Measurements from ENCODE around the gene PSME4. TPM values are rescaled to one million over a fixed set of nuclear protein-coding genes. Genes with fewer than 3 reads are reported as not detected.

The PSME4 gene
- polyA plus RNA-seq, 1 donor from 2014 or later = 23.4 TPM

DNA sequence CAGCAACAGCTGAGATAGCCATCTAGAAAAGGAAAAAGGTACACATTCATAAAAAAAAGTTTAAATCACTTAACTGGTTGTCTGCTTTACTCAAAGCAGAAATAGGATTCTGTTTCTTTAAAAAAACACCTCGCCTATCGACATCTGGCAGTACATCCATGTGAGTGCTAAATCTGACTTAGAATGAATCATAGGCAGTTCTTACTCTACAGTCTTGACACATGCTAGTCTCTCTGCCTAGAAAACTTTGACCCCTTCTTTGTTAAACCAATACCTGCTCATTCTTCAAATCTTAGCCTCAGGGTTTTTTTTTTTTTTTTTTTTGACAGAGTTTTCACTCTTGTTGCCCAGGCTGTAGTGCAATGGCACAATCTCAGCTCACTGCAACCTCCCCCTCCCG, 73.9 kb downstream of the PSME4 start:
- Histone ChIP-seq H3K9me3 (ENCODE audit: low read length) (no peaks in the 10 kb centered on the region), H3K4me2 (ENCODE audit: low read length) (no peak overlapping the region), H3K9me2 (ENCODE audit: insufficient read depth, low read length) (no peaks in the 10 kb centered on the region), H3K27ac (ENCODE audit: low read length) (no peak overlapping the region), H3K27me3 (ENCODE audit: insufficient read depth, low read depth, low read length) (no peaks in the 10 kb centered on the region), H3F3A (ENCODE audit: insufficient read depth, low read length, poor library complexity, severe bottlenecking) (no peaks in the 10 kb centered on the region), H3K36me3 (ENCODE audit: insufficient read depth, low read length) (peaks cover 7% of the 10 kb centered on the region), H3K79me2 (replicated peaks; ENCODE audit: insufficient read depth, low read length) (no peaks in the 10 kb centered on the region), H3K9ac (ENCODE audit: low read length) (no peak overlapping the region), H2AFZ (ENCODE audit: low read depth, low read length) (no peak overlapping the region), H4K20me1 (ENCODE audit: insufficient read depth) (no peaks in the 10 kb centered on the region), H3K4me3 (ENCODE audit: low read length) (no peak overlapping the region)
- TF ChIP-seq TAF1 (IDR thresholded peaks at IDR 0.05; ENCODE audit: low read depth) (no peak), SMC3 (conservative IDR thresholded peaks at IDR 0.05; ENCODE audit: poor library complexity) (no peak), EZH2 (IDR thresholded peaks at IDR 0.05; ENCODE audit: borderline replicate concordance, insufficient read depth, low read length, poor library complexity, severe bottlenecking) (no peak)

DNA sequence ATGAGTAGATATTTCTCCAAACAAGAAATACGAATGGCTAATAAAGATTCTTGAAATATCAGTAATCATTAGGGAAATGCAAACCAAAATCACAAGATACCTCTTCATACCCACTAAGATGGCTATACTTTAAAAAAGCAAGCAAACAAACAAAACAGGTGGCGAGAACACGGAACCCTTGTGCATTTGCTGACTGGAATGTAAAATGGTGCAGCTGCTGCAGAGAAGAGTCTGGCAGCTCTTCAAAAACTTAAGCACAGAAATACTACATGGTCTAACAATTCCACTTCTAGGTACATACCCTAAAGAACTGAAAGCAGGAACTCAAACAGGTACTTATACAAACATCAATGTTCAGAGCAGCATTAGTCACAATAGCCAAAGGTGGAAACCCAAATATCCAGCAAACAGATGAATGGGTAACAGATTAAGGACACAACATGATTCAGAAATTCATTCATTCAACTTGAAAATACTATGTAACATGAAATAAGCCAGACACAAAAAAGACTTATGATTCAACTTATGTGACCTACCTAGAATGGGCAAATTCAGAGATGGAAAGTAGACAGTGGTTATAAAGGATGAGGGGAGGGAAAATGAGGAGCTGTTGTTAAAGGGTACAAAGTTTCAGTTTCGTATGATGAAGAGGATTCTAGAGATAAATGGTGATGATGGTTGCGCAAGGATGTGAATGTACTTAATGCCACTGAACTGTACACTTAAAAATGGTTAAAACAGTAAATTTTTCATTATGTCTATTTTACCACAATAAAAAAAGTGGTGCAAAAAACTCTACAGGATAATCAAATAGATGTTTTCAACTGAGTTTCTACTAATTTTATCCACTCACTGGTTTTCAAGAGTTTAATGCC, 84.2 kb downstream of the PSME4 start:
- no peak overlapping the region for H3K4me2 ChIP-seq (ENCODE audit: low read length)
- H3K27ac ChIP-seq (ENCODE audit: low read length) = no peak overlapping the region
- H3K79me2 ChIP-seq (replicated peaks; ENCODE audit: insufficient read depth, low read length) = no peaks in the 10 kb centered on the region
- no peak overlapping the region for H3K4me3 ChIP-seq (ENCODE audit: low read length)
- no peak overlapping the region for H2AFZ ChIP-seq (ENCODE audit: low read depth, low read length)
- H3K9me2 ChIP-seq (ENCODE audit: insufficient read depth, low read length) = no peaks in the 10 kb centered on the region
- no peak for TF ChIP-seq EP300 (conservative IDR thresholded peaks at IDR 0.05; ENCODE audit: poor library complexity, severe bottlenecking)
- TF ChIP-seq TAF1 (IDR thresholded peaks at IDR 0.05; ENCODE audit: low read depth) = no peak
- TF ChIP-seq RAD21 (conservative IDR thresholded peaks at IDR 0.05) = no peak
- no peak for TF ChIP-seq SMC3 (conservative IDR thresholded peaks at IDR 0.05; ENCODE audit: poor library complexity)
- no peak for TF ChIP-seq EZH2 (IDR thresholded peaks at IDR 0.05; ENCODE audit: borderline replicate concordance, insufficient read depth, low read length, poor library complexity, severe bottlenecking)
- no peak for TF ChIP-seq MXI1 (conservative IDR thresholded peaks at IDR 0.05; ENCODE audit: poor library complexity, severe bottlenecking)
- TF ChIP-seq, protein P1, sequence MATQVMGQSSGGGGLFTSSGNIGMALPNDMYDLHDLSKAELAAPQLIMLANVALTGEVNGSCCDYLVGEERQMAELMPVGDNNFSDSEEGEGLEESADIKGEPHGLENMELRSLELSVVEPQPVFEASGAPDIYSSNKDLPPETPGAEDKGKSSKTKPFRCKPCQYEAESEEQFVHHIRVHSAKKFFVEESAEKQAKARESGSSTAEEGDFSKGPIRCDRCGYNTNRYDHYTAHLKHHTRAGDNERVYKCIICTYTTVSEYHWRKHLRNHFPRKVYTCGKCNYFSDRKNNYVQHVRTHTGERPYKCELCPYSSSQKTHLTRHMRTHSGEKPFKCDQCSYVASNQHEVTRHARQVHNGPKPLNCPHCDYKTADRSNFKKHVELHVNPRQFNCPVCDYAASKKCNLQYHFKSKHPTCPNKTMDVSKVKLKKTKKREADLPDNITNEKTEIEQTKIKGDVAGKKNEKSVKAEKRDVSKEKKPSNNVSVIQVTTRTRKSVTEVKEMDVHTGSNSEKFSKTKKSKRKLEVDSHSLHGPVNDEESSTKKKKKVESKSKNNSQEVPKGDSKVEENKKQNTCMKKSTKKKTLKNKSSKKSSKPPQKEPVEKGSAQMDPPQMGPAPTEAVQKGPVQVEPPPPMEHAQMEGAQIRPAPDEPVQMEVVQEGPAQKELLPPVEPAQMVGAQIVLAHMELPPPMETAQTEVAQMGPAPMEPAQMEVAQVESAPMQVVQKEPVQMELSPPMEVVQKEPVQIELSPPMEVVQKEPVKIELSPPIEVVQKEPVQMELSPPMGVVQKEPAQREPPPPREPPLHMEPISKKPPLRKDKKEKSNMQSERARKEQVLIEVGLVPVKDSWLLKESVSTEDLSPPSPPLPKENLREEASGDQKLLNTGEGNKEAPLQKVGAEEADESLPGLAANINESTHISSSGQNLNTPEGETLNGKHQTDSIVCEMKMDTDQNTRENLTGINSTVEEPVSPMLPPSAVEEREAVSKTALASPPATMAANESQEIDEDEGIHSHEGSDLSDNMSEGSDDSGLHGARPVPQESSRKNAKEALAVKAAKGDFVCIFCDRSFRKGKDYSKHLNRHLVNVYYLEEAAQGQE (IDR thresholded peaks at IDR 0.05; ENCODE audit: borderline replicate concordance) = no peak
- TF ChIP-seq POLR2AphosphoS5 (IDR thresholded peaks at IDR 0.05) = no peak
- TF ChIP-seq, protein P2, sequence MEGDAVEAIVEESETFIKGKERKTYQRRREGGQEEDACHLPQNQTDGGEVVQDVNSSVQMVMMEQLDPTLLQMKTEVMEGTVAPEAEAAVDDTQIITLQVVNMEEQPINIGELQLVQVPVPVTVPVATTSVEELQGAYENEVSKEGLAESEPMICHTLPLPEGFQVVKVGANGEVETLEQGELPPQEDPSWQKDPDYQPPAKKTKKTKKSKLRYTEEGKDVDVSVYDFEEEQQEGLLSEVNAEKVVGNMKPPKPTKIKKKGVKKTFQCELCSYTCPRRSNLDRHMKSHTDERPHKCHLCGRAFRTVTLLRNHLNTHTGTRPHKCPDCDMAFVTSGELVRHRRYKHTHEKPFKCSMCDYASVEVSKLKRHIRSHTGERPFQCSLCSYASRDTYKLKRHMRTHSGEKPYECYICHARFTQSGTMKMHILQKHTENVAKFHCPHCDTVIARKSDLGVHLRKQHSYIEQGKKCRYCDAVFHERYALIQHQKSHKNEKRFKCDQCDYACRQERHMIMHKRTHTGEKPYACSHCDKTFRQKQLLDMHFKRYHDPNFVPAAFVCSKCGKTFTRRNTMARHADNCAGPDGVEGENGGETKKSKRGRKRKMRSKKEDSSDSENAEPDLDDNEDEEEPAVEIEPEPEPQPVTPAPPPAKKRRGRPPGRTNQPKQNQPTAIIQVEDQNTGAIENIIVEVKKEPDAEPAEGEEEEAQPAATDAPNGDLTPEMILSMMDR (IDR thresholded peaks at IDR 0.05; ENCODE audit: poor library complexity, severe bottlenecking) = no peak
- no peaks in the 10 kb centered on the region for H4K20me1 ChIP-seq (ENCODE audit: insufficient read depth)
- no peaks in the 10 kb centered on the region for H3F3A ChIP-seq (ENCODE audit: insufficient read depth, low read length, poor library complexity, severe bottlenecking)
- peaks cover 11% of the 10 kb centered on the region for H3K36me3 ChIP-seq (ENCODE audit: insufficient read depth, low read length)
- no peaks in the 10 kb centered on the region for H3K9me3 ChIP-seq (ENCODE audit: low read length)
- no peaks in the 10 kb centered on the region for H3K27me3 ChIP-seq (ENCODE audit: insufficient read depth, low read depth, low read length)
- H3K9ac ChIP-seq (ENCODE audit: low read length) = no peak overlapping the region

All from neural cell (in vitro differentiated cells).